Activated T-cell treated with anti-CD3 and anti-CD28 coated beads, Interleukin-2, amount 50 U/mL, for 72 hours (primary cell): ENCODE measurements around the gene ODF2. TPM values are rescaled to one million over a fixed set of nuclear protein-coding genes. Genes with fewer than 3 reads are reported as not detected.

ENCODE experiments used
- ATAC-seq, 2 donors: fragments of 150-1000 bp; cut with Tn5 transposase; replicated peaks in 1 of 2; 2 replicates each; pipeline ENCODE4 v1.10.0; 2021; ENCODE audit warnings: moderate library complexity in 2 of 2, mild to moderate bottlenecking in 1 of 2
- DNase-seq, 2 donors: peaks; one replicate each; pipeline ENCODE4 v3.0.0; 2021 to 2022; ENCODE audit warnings: mixed read lengths in 1 of 2
- H3K27ac Mint-ChIP-seq: one replicate; pipeline ENCODE4 v1.8.0; 2022; ENCODE audit warnings: mild to moderate bottlenecking, moderate library complexity, mixed read lengths
- H3K27me3 Mint-ChIP-seq: one replicate; pipeline ENCODE4 v1.8.0; 2022; ENCODE audit warnings: low read depth, mixed read lengths
- H3K36me3 Mint-ChIP-seq, 2 donors: one replicate each; pipeline ENCODE4 v1.8.0; 2022; ENCODE audit warnings: mixed read lengths in 2 of 2, mild to moderate bottlenecking in 1 of 2; ENCODE audit not compliant: insufficient read depth in 2 of 2
- H3K4me1 Mint-ChIP-seq: one replicate; pipeline ENCODE4 v1.8.0; 2022; ENCODE audit warnings: low read depth, mixed read lengths
- H3K4me3 Mint-ChIP-seq, 2 donors: one replicate each; pipeline ENCODE4 v1.8.0; 2022; ENCODE audit warnings: mild to moderate bottlenecking in 2 of 2, mixed read lengths in 2 of 2, moderate library complexity in 2 of 2
- H3K9me3 Mint-ChIP-seq, 2 donors: one replicate each; pipeline ENCODE4 v1.8.0; 2022; ENCODE audit warnings: mixed read lengths in 2 of 2
- total RNA-seq, 2 donors: library from RNA; stranded (reverse); gene quantifications; one replicate each; pipeline ENCODE4 v1.2.3, GENCODE V29; 2022

Gene ODF2
- total RNA-seq, 2 donors from 2014 or later, result 64.8 to 87.3 TPM

DNA sequence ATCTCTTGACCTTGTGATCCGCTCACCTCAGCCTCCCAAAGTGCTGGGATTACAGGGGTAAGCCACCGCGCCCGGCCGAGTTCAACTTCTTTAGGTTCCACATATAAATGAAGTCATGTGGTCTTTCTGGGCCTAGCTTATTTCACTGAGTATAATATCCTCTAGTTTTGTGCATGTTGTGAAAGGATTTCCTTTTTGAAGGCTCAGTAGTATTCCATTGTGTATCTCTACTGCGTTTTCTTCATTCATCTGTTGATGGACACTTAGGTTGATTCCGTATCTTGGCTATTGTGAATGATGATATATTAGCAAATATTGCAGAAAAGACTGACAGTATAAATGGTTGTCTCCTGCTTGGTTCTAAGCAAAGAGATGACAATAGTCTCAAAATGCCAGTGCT, 20.1 kb downstream of the ODF2 start:
- no peak for ATAC-seq
- Mint-ChIP-seq H3K36me3 (peaks cover 5 to 24% of the 10 kb centered on the region in 2 donors), H3K4me1 (peaks cover 3% of the 10 kb centered on the region)

DNA sequence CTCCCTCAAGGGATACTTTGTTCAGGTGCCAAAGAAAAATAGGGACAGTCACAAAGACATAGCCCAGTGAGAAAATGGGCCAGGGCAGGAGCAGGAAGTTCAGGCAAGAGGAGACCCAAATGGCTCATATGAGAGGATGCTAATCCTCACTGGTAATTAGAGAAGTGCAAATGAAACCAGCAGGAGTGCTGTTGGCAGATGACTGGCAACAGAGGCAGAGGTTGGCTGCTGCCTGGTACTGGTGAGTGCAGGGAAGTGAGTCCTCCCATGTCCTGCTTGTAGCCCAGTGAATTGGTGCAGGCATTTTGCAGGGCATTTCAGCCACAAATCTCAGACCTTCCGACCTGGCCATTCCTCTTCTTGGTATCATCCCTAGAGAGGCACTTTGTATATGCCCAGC, 23.5 kb downstream of the ODF2 start:
- ATAC-seq, result no peak

More for the DNA sequence above, 20.1 kb downstream of the ODF2 start:
- DNase-seq, result no peak
- Mint-ChIP-seq H3K4me3 (no peak overlapping the region), H3K27me3 (no peaks in the 10 kb centered on the region), H3K9me3 (no peaks in the 10 kb centered on the region), H3K27ac (no peak overlapping the region)

DNA sequence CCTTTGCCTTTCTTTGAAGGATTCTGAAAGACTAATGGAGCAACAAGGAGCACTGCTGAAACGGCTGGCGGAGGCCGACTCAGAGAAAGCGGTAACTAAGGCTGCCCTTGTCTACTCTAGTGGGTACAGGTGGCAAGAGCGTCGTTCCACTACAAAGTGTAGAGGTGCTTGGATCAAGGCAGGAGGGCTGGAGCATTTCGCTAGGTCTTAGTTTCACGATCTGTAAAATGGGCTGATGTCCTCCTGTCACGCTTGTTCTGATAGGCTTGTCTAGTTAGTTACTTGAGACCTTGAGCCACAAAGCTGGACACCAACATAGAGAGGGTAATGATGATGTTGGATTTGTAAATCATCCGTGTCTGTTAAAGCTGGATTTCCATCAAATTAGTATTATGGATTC, 25.8 kb downstream of the ODF2 start:
- Mint-ChIP-seq H3K36me3 (peaks cover 6 to 11% of the 10 kb centered on the region in 2 donors), H3K9me3 (no peaks in the 10 kb centered on the region), H3K27ac (no peak overlapping the region), H3K4me3 (no peak overlapping the region), H3K4me1 (no peaks in the 10 kb centered on the region), H3K27me3 (no peaks in the 10 kb centered on the region)
- DNase-seq (no peak), ATAC-seq (no peak)

More for the DNA sequence above, 23.5 kb downstream of the ODF2 start:
- no peak overlapping the region for H3K27ac Mint-ChIP-seq
- no peaks in the 10 kb centered on the region for H3K4me1 Mint-ChIP-seq
- no peak overlapping the region for H3K4me3 Mint-ChIP-seq
- no peaks in the 10 kb centered on the region for H3K27me3 Mint-ChIP-seq
- no peak for DNase-seq
- peaks cover 9 to 23% of the 10 kb centered on the region in 2 donors for H3K36me3 Mint-ChIP-seq
- no peaks in the 10 kb centered on the region for H3K9me3 Mint-ChIP-seq

DNA sequence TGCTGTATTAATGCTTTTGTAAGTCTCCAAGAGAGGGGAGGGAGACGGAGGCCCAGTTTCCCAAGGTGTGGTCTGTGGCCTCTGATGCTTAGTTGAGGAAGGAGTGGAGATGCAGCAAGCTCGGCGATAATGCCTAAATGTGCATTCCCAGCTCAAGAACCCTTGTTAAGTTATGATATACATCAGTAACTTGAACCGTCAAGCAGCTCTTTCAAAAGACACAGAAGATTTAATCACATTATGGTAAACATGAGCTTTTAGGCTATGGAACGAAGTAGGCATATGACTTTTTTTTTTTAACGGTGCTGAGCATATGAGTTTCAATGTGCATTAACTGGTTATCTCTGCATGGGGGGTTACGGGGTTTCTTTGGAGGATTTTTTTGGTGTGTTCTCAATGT, 26.4 kb downstream of the ODF2 start:
- peaks cover 8 to 10% of the 10 kb centered on the region in 2 donors for H3K36me3 Mint-ChIP-seq
- no peaks in the 10 kb centered on the region for H3K4me1 Mint-ChIP-seq
- no peak for ATAC-seq
- no peak for DNase-seq
- H3K4me3 Mint-ChIP-seq, result no peak overlapping the region
- H3K27ac Mint-ChIP-seq, result no peak overlapping the region
- no peaks in the 10 kb centered on the region for H3K9me3 Mint-ChIP-seq
- H3K27me3 Mint-ChIP-seq, result no peaks in the 10 kb centered on the region

DNA sequence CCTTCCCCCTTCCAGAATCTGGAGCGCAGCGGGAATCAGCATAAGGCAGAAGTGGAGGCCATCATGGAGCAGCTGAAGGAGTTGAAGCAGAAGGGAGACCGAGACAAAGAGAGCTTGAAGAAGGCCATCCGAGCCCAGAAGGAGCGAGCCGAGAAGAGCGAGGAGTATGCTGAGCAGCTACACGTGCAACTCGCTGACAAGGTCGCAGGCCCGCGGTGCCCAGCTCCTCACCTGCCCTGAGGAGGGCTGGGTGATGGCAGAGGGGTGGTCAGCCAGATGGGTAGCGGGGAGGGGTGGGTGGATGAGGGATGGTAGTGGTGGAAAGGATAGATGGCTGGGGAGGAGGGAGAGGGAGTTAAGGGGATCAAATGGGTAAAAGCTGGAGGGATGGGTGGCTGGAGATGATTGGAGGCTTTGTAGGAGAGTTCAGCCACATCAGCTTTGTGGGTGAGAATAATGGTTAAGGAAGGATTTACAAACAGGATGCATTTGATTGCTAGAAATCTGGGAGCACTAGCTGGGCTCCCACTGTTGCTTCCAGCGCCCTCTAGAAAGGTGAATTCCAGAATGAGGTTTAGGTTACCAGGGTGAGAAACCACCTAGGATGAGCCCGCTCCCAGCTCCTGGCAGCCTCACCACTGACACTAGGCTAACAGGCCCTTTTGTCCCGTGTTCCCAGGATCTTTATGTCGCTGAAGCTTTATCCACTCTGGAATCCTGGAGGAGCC, 29.0 kb downstream of the ODF2 start:
- no peak for DNase-seq
- Mint-ChIP-seq H3K4me1 (no peaks in the 10 kb centered on the region), H3K9me3 (no peaks in the 10 kb centered on the region), H3K27me3 (no peaks in the 10 kb centered on the region), H3K27ac (no peak overlapping the region), H3K36me3 (peaks cover 9 to 12% of the 10 kb centered on the region in 2 donors), H3K4me3 (no peak overlapping the region)
- no peak for ATAC-seq

DNA sequence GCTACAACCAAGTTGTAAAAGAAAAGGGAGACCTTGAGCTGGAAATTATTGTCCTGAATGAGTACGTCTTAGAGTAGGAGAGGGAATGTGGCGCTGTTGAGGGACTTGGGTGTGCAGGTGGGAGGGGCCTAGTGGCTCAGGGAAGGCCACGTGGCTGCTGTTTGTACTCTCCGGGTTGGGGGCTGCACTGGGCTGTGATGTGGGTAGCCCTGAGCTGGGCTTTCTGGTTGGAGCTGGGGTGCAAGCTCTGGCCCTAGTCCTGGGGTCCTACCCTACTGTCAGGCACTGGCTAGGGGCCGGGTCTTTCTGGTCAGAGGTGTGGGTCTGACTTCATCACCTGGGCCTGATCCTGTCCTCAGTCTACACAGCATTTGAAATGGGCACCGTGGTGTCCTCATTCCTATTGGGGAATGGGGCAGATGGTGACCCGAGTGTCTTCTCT, 29.6 kb downstream of the ODF2 start:
- Mint-ChIP-seq H3K9me3 (no peaks in the 10 kb centered on the region), H3K27me3 (no peaks in the 10 kb centered on the region), H3K4me1 (no peaks in the 10 kb centered on the region), H3K27ac (no peak overlapping the region), H3K4me3 (no peak overlapping the region), H3K36me3 (peaks cover 9 to 12% of the 10 kb centered on the region in 2 donors)
- DNase-seq (no peak), ATAC-seq (no peak)

DNA sequence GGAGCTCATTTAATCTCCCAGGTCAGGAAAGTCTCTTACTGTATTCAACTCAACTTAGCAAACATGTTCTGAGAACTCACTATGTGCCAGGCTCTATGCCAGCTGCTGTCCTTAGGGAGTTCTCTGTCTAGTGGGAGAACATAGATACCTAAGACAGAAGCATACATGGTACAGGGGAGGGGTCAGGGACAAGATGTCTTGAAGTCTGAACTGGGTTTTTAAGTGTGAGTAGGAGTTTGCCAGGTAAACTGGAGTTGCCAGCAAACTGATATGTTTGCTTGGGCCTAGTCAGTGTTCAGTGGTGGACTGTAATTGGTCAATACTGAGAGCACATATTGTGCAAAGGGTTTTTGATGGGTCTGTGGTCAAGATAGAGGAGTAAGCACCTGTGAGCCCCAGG, 30.4 kb downstream of the ODF2 start:
- no peaks in the 10 kb centered on the region for H3K9me3 Mint-ChIP-seq
- DNase-seq (no peak), ATAC-seq (no peak)
- H3K36me3 Mint-ChIP-seq, result peaks cover 9 to 14% of the 10 kb centered on the region in 2 donors
- H3K27ac Mint-ChIP-seq, result no peak overlapping the region
- H3K4me1 Mint-ChIP-seq, result no peaks in the 10 kb centered on the region
- H3K27me3 Mint-ChIP-seq, result no peaks in the 10 kb centered on the region
- H3K4me3 Mint-ChIP-seq, result no peak overlapping the region

DNA sequence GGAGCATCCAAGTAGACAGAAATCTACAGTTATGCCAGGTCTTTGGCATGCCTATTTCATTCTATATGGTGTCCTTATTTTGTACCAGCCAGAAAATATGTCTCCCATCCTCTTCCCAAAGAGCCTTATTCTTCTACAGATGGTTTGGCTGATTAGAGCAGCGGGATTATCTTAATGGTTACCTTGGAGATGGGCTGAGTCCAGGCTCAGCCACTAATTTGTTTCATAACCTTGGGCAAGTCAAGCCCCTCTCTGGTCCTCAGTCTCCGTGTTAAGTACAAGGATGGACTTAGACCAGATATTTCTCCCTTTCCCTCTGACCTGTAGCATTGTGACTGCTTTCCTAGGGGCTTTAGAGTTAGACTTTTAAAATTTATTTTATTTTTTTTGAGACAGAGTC, 37.6 kb downstream of the ODF2 start:
- DNase-seq (no peak), ATAC-seq (no peak)
- Mint-ChIP-seq H3K4me3 (no peak overlapping the region), H3K9me3 (no peaks in the 10 kb centered on the region), H3K27ac (no peak overlapping the region), H3K4me1 (no peaks in the 10 kb centered on the region), H3K27me3 (no peaks in the 10 kb centered on the region), H3K36me3 (peaks cover 1 to 20% of the 10 kb centered on the region in 2 donors)

DNA sequence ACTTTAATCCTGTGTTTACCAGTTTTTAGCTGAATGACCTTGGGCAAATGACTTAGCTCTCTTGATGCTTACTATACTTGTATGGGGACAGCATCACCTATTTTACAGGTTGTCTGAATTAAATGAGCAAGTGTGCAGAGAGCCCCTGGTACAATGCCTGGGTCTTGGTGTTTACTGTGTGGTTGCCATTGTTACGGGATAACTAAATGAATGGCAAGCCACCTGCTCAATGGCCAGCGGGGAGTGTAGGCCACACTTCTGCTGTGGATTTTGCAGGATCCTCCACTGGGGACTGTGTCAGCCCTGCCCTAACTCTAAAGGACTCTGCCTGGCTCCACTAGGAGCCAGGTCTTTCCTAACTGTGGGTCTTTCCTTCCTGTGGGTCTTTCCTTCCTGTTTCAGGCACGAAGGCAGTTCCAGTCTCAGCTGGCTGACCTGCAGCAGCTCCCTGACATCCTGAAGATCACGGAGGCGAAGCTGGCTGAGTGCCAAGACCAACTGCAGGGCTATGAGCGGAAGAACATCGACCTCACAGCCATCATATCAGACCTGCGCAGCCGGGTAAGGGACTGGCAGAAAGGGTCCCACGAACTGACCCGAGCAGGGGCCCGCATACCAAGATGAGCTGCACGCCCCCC, 38.4 kb downstream of the ODF2 start:
- Mint-ChIP-seq H3K9me3 (no peaks in the 10 kb centered on the region), H3K27me3 (no peaks in the 10 kb centered on the region), H3K4me3 (no peak overlapping the region), H3K27ac (no peak overlapping the region), H3K4me1 (no peaks in the 10 kb centered on the region), H3K36me3 (peaks cover 1 to 19% of the 10 kb centered on the region in 2 donors)
- ATAC-seq (no peak), DNase-seq (no peak)

DNA sequence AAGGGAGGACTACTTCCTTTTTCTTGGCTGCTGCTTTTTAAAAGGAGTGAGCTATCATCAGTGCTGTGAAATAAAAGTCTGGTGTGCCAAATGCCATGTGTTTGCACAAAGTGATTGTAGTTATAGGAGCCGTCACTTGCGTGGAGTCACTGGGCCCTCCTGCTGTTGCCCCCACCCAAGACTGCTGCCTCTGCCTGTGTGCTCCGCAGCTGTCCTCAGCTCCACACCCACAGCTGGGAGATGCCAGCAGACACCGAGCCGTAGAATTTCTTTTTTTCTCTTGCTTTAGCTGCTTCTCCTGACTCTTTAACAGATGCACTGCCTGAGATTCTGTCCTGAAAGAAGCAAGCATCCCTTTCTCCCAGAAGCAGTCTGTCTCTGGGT, 38.9 kb downstream of the ODF2 start:
- Mint-ChIP-seq H3K36me3 (peaks cover 1 to 17% of the 10 kb centered on the region in 2 donors), H3K4me3 (no peak overlapping the region), H3K27me3 (no peaks in the 10 kb centered on the region), H3K4me1 (no peaks in the 10 kb centered on the region), H3K27ac (no peak overlapping the region), H3K9me3 (no peaks in the 10 kb centered on the region)
- no peak for ATAC-seq
- DNase-seq, result no peak

DNA sequence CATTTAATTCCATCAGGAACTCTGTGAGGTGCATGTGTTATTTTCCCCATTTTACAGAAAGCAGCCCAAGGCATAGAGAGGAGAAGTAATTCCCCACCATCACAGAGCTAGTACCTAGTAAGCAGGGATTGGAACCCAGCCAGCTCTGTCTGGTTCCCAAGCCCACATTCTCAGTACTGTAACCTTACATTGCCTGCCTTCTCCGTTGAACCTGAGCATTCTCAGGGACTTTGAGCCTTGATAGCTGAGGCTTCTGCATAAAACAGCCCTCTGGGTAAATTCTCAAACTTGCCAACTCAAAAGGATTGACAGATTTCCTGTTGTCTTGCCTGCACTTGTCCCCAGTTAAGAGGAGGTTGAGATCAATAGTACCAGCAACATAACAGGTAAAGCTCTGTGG, 39.5 kb downstream of the ODF2 start:
- H3K27ac Mint-ChIP-seq, result no peak overlapping the region
- no peaks in the 10 kb centered on the region for H3K9me3 Mint-ChIP-seq
- no peak for ATAC-seq
- H3K36me3 Mint-ChIP-seq, result peaks cover 1 to 17% of the 10 kb centered on the region in 2 donors
- H3K4me3 Mint-ChIP-seq, result no peak overlapping the region
- H3K4me1 Mint-ChIP-seq, result no peaks in the 10 kb centered on the region
- no peaks in the 10 kb centered on the region for H3K27me3 Mint-ChIP-seq
- DNase-seq, result no peak

DNA sequence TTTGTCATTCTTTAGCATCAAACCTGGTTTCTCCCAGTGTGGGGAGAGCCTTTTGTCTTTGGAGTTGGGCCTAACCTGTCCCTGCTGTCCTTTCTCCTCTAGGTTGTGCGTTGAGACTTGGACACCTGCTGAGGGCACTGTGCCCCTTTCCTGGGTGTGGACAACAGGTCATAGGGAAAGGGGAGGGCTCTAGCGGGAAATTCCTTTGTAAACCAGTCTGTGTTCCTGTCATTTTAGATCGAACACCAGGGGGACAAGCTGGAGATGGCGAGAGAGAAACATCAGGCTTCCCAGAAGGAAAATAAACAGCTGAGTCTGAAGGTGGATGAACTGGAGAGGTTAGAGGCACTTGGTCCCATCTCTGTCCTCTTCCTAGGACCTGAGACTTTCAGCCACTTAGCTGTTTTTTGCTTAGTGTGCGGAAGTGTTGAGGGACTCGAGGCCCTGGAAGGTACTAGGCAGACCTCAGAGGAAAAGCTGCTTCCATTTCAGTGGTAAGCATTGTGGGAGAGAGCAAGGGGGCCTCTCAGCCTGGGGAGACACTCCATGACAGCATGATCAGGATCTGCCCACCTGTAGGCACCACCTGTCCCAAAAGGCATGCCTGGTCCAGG, 40.1 kb downstream of the ODF2 start:
- no peak overlapping the region for H3K4me3 Mint-ChIP-seq
- no peaks in the 10 kb centered on the region for H3K4me1 Mint-ChIP-seq
- no peak for DNase-seq
- peaks cover 1 to 15% of the 10 kb centered on the region in 2 donors for H3K36me3 Mint-ChIP-seq
- H3K27me3 Mint-ChIP-seq, result no peaks in the 10 kb centered on the region
- no peaks in the 10 kb centered on the region for H3K9me3 Mint-ChIP-seq
- H3K27ac Mint-ChIP-seq, result no peak overlapping the region
- no peak for ATAC-seq

DNA sequence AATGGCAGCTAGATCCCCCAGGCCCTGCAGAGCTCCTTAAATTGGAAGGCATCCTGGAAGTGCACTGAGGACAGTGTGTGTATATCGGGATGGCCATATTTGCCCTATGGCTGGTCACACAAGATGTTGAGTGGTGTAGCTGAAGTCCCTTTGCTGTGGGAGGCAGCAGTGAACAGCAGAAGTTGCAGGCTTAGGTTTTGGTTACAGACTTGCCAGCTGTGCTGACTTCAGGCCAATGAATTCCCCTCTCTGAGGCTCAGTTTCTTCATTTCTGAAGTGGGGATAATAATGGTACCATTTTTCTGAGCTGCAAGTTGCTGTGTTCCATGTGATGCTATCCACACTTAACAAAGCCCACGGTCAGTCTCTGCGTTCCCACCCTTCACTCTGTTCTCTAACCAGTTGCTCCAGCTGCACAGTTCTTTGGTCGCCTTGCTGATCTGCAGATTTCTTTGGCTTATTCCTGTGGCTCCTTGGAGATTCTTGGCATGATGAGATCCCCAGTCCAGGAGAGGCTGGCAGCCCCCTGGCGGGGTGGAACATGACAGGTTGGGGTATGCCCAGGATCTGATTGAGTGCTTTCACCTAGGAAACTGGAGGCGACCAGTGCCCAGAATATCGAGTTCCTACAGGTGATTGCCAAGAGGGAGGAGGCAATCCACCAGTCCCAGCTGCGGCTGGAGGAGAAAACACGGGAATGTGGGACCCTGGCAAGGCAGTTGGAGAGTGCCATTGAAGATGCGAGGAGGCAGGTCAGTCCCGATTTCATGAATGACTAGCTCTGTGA, 42.2 kb downstream of the ODF2 start:
- H3K4me3 Mint-ChIP-seq, result no peak overlapping the region
- H3K9me3 Mint-ChIP-seq, result no peaks in the 10 kb centered on the region
- H3K4me1 Mint-ChIP-seq, result no peaks in the 10 kb centered on the region
- no peak for ATAC-seq
- H3K27me3 Mint-ChIP-seq, result no peaks in the 10 kb centered on the region
- DNase-seq, result no peak
- H3K27ac Mint-ChIP-seq, result no peak overlapping the region
- H3K36me3 Mint-ChIP-seq, result peaks cover 0 to 13% of the 10 kb centered on the region in 2 donors
